ENCODE results near the gene ZNF621. TPM values are rescaled to one million over a fixed set of nuclear protein-coding genes. Genes with fewer than 3 reads are reported as not detected.

Gene ZNF621
- 28.1 and 29.0 TPM in 2 replicates for total RNA-seq
- long read RNA-seq, full-length matches to known transcripts: 21 of 34 reads
- long read RNA-seq, partial matches to known transcripts: 2 of 34 reads
- long read RNA-seq, other reads (novel, unspliced or antisense): 11 of 34 reads

DNA sequence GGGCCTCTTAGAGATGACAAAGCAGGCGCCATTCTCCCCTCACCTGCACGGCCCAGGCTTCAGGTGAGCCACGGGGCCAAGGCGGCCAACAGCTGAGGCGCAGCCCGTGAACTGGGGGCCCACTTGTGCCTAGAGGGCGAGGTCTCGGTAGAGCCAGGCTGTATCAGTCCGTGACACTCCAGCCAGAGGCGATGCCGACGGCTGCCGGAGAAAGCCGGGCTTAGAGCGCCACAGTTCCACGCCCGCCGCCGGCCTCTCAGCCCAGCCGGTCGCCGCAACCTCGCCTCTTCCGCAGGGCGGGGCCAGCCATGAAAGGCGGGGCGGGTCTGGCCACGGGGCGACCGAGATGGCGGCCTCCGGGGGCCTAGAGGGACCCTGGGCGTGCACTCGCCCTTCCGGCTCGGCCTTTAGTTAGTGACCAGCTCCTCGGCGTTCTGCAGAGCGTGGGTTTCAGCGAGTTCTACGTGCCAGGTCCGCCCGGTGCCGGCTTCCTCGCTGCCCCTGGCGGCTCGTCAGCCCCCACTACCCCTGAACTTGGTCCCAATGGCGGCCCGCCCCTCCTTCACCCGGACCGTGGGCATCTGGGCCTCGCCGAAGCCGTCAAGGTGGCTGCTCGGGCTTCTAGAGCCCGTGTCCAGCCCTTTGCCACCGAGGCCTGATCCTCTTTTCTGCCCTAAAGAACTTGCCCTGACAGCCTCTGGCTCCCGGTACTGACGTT lies at the start of gene ZNF621:
ZNF621 (plus strand) TSS at position 393 of the 718 bp plus-strand sequence. CDS start 881 bp downstream, outside the sequence.
- TF ChIP-seq, protein P1, sequence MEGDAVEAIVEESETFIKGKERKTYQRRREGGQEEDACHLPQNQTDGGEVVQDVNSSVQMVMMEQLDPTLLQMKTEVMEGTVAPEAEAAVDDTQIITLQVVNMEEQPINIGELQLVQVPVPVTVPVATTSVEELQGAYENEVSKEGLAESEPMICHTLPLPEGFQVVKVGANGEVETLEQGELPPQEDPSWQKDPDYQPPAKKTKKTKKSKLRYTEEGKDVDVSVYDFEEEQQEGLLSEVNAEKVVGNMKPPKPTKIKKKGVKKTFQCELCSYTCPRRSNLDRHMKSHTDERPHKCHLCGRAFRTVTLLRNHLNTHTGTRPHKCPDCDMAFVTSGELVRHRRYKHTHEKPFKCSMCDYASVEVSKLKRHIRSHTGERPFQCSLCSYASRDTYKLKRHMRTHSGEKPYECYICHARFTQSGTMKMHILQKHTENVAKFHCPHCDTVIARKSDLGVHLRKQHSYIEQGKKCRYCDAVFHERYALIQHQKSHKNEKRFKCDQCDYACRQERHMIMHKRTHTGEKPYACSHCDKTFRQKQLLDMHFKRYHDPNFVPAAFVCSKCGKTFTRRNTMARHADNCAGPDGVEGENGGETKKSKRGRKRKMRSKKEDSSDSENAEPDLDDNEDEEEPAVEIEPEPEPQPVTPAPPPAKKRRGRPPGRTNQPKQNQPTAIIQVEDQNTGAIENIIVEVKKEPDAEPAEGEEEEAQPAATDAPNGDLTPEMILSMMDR (IDR thresholded peaks at IDR 0.05; ENCODE audit: unreplicated experiment): no peak
- peak within 1 kb of the TSS; percentile 92 for H3K4me3 Mint-ChIP-seq (ENCODE audit: low read depth)
- peak; percentile 84 for DNase-seq (ENCODE audit: low spot score, unreplicated experiment)
- H3K4me1 Mint-ChIP-seq (ENCODE audit: low read depth): peaks cover 21% of the 10 kb centered on the region
- no peaks in the 10 kb centered on the region for H3K27me3 Mint-ChIP-seq
- H3K27ac Mint-ChIP-seq: peak within 1 kb of the TSS; percentile 98
- peaks cover 16% of the 10 kb centered on the region for H3K36me3 Mint-ChIP-seq (ENCODE audit: insufficient read depth)
- no peaks in the 10 kb centered on the region for H3K9me3 Mint-ChIP-seq (ENCODE audit: low read depth)

DNA sequence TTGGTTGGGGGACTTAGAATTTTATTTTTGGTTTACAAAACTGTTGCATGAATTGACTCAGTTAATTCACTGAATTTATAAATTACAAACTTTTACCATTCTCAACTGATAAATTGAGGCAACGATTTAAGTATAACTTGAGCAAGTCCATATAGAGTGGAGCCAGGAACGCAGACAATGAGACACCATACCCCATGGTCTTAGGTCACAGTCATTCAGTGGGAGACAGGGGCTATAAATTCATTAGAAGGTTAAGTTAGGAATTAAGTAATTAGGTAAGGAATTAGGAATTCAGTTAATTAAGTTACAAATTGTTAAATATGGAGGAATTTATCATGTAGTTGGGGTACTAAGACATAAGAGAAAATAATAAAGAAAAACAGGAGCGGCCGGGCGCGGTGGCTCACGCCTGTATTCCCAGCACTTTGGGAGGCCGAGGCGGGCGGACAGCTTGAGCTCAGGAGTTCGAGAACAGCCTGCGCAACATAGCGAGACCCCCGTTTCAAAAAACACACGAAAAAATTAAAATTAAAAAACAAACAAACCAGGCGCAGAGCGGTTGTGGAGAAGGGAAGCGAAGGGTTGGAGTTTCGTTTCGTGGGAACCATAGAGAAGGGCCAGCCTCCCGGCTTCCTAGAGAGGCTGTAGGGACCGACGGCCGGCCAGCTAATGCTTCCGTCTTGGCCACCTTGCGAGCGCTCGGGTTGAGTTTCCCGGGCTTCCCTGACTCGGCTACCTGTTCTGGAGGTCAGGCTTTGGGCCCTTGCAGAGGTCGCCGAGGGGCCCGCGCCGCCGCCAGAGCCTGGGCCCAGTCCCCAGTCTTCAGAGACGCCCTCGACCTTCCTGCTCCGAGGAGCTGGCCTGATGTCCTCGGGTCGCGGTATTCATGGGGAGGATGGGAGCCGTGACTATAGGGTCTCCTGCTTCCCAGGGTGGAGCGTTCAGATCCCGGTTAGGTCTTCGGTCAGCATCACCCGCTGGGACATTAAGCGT lies 48.0 kb upstream of the ZNF621 start, which contains the start of gene ZNF619:
ZNF619 (plus strand) TSS at position 645 of the 993 bp plus-strand sequence. CDS start 858 bp downstream, outside the sequence.
- Mint-ChIP-seq H3K9me3 (ENCODE audit: low read depth) (no peaks in the 10 kb centered on the region), H3K27ac (peak within 1 kb of the TSS; percentile 81), H3K4me3 (ENCODE audit: low read depth) (peak within 1 kb of the TSS; percentile 82), H3K27me3 (no peaks in the 10 kb centered on the region), H3K36me3 (ENCODE audit: insufficient read depth) (peaks cover 1% of the 10 kb centered on the region), H3K4me1 (ENCODE audit: low read depth) (peaks cover 3% of the 10 kb centered on the region)
- TF ChIP-seq, protein P1 (IDR thresholded peaks at IDR 0.05; ENCODE audit: unreplicated experiment): no peak
- peak; percentile 41 for DNase-seq (ENCODE audit: low spot score, unreplicated experiment)

DNA sequence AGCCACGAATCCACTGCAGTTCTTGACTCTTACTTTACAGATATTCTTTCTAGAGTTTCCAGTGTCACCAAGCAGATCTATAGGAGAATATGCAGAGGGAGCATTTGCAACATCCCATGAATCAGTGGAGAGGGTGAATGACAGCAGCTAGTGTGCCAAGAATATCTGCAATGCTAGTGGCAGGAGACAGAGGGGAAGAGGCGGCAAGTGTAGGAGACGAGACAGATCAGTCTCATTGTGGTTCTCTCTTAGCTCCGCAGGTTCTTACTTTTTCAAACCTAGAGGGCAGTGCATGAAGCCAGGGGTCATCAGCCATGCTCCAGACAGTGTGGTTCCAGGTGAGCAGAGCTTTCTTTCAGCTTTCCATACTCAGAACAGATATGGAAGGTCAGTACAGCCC lies 47.1 kb upstream of the ZNF621 start:
- Mint-ChIP-seq H3K9me3 (ENCODE audit: low read depth) (no peaks in the 10 kb centered on the region), H3K27me3 (no peaks in the 10 kb centered on the region), H3K36me3 (ENCODE audit: insufficient read depth) (peaks cover 4% of the 10 kb centered on the region), H3K4me1 (ENCODE audit: low read depth) (peaks cover 3% of the 10 kb centered on the region), H3K4me3 (ENCODE audit: low read depth) (peak overlapping the region; percentile 82), H3K27ac (peak overlapping the region; percentile 81)
- no peak for DNase-seq (ENCODE audit: low spot score, unreplicated experiment)
- TF ChIP-seq, protein P1 (IDR thresholded peaks at IDR 0.05; ENCODE audit: unreplicated experiment): no peak

DNA sequence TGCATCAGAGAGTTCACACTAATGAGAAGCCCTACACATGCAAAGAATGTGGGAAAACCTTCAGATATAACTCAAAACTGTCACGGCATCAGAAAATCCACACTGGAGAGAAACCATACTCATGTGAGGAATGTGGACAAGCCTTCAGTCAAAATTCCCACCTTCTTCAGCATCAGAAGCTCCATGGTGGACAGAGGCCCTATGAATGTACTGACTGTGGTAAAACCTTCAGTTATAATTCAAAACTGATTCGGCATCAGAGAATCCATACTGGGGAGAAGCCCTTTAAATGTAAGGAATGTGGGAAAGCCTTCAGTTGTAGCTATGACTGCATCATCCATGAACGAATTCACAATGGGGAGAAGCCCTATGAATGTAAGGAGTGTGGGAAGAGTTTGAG lies 37.6 kb upstream of the ZNF621 start:
- TF ChIP-seq, protein P1 (IDR thresholded peaks at IDR 0.05; ENCODE audit: unreplicated experiment): no peak
- no peak overlapping the region for H3K27ac Mint-ChIP-seq
- H3K9me3 Mint-ChIP-seq (ENCODE audit: low read depth): peaks cover 21% of the 10 kb centered on the region
- no peaks in the 10 kb centered on the region for H3K4me1 Mint-ChIP-seq (ENCODE audit: low read depth)
- DNase-seq (ENCODE audit: low spot score, unreplicated experiment): no peak
- peaks cover 36% of the 10 kb centered on the region for H3K36me3 Mint-ChIP-seq (ENCODE audit: insufficient read depth)
- H3K4me3 Mint-ChIP-seq (ENCODE audit: low read depth): no peak overlapping the region
- H3K27me3 Mint-ChIP-seq: no peaks in the 10 kb centered on the region

DNA sequence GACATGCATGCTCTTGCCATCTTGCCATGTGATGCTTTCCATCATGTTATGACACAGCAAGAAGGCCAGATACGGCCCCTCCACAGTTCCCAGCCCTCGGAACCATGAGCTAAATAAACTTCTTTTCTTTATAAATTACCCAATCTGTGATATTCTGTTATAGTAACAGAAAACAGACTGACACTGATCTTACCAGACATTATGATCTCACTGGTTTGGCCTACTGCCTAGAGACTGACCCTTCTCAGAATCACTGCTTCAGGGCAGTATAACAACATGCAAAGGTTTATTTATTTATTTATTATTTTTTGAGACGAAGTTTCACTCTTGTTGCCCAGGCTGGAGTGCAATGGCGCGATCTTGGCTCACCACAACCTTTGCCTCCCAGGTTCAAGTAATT lies 33.8 kb upstream of the ZNF621 start:
- H3K27ac Mint-ChIP-seq: no peak overlapping the region
- no peak for DNase-seq (ENCODE audit: low spot score, unreplicated experiment)
- H3K9me3 Mint-ChIP-seq (ENCODE audit: low read depth): peaks cover 21% of the 10 kb centered on the region
- TF ChIP-seq, protein P1 (IDR thresholded peaks at IDR 0.05; ENCODE audit: unreplicated experiment): no peak
- no peak overlapping the region for H3K4me3 Mint-ChIP-seq (ENCODE audit: low read depth)
- no peaks in the 10 kb centered on the region for H3K27me3 Mint-ChIP-seq
- H3K36me3 Mint-ChIP-seq (ENCODE audit: insufficient read depth): peaks cover 26% of the 10 kb centered on the region
- H3K4me1 Mint-ChIP-seq (ENCODE audit: low read depth): no peaks in the 10 kb centered on the region
